Mesenteric fat pad (tissue), 1 donor: ENCODE measurements around the gene CRTAC1. TPM values are rescaled to one million over a fixed set of nuclear protein-coding genes. Genes with fewer than 3 reads are reported as not detected.

ENCODE experiments used
- total RNA-seq: library from RNA; stranded (reverse); fragmentation: NEBNext Ultra II Directional; extraction: Animal tissue kit (Norgen Biotek cat#: 25700); gene quantifications from one replicate; pipeline ENCODE4 v1.2.1, GENCODE V29; 2021
- donor health status: DM: yes; HTN: yes; CAD: no.

CRTAC1 gene
- total RNA-seq, 1 donor from 2014 or later: 1.3 TPM

Other genes starting within 250 kb of the CRTAC1 start
- 0.32 TPM for gene GOLGA7B, start 180.8 kb downstream of the CRTAC1 start, total RNA-seq
- gene R3HCC1L, start 104.0 kb upstream of the CRTAC1 start, total RNA-seq: 7.2 TPM
- gene LOXL4, start 237.6 kb upstream of the CRTAC1 start, total RNA-seq: 39.6 TPM